Ishikawa (cell line): Measurements from ENCODE around the gene ATP9B.

Experiments
- CEBPB ChIP-seq: IDR thresholded peaks from 2 replicates; pipeline ENCODE4 v1.6.1; 2012
- CREB1 ChIP-seq: IDR thresholded peaks from 2 replicates; pipeline ENCODE4 v1.6.1; 2012; ENCODE audit warnings: low read depth
- EP300 ChIP-seq: IDR thresholded peaks from 2 replicates; pipeline ENCODE4 v1.6.1; 2012; ENCODE audit warnings: borderline replicate concordance
- FOXM1 ChIP-seq: IDR thresholded peaks from 2 replicates; pipeline ENCODE4 v1.6.1; 2012; ENCODE audit warnings: low read depth, borderline replicate concordance
- MAX ChIP-seq: IDR thresholded peaks from 2 replicates; pipeline ENCODE4 v1.6.1; 2012
- NFIC ChIP-seq: IDR thresholded peaks from 2 replicates; pipeline ENCODE4 v1.6.1; 2012
- RAD21 ChIP-seq: IDR thresholded peaks from 2 replicates; pipeline ENCODE4 v1.6.1; 2012; ENCODE audit warnings: low read depth
- REST ChIP-seq: IDR thresholded peaks from 2 replicates; pipeline ENCODE4 v1.6.1; 2012; ENCODE audit warnings: low read depth, mild to moderate bottlenecking
- TAF1 ChIP-seq: IDR thresholded peaks from 2 replicates; pipeline ENCODE4 v1.6.1; 2012; ENCODE audit warnings: low read depth, mild to moderate bottlenecking
- TCF12 ChIP-seq: IDR thresholded peaks from 2 replicates; pipeline ENCODE4 v1.6.1; 2012; ENCODE audit warnings: low read depth
- TEAD4 ChIP-seq: IDR thresholded peaks from 2 replicates; pipeline ENCODE4 v1.6.1; 2012
- YY1 ChIP-seq: IDR thresholded peaks from 2 replicates; pipeline ENCODE4 v1.6.1; 2012; ENCODE audit warnings: low read depth
- ZBTB7A ChIP-seq: IDR thresholded peaks from 2 replicates; pipeline ENCODE4 v1.6.1; 2012; ENCODE audit warnings: low read depth

DNA sequence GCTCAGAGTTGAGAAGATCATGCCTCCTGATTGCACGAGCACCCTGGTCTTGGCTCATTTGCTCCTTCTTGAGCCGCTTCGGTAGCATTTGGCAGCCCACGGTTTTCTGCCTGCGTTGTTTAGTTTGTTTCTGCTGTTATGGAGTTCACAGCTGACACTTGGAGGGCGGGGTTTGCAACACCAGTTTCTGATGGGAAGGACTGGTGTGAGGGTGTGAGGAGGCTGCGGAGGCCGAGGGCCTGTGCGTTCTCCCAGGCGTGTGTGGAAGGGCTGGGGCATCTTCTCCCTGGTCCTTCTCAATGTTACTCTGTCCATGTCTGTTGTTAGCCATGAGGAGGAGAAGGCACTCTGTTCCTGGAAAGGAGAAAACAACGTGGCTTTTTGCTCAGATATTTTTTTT lies 349.4 kb downstream of the ATP9B start:
- TF ChIP-seq YY1 (no peak), TAF1 (no peak), EP300 (no peak), CREB1 (no peak), REST (no peak), TCF12 (no peak), RAD21 (no peak), MAX (no peak), FOXM1 (no peak), NFIC (no peak), TEAD4 (no peak), ZBTB7A (no peak), CEBPB (no peak)
